HG02588 (cell line): Measurements from ENCODE around the gene HMGN3.

Source experiments
- ATAC-seq: cut with Tn5 transposase; IDR thresholded peaks from one replicate; pipeline ENCODE4 v1.9.1; 2021; ENCODE audit warnings: mild to moderate bottlenecking, moderate library complexity; ENCODE audit not compliant: unreplicated experiment

HMGN3 gene

GRCh38 chr6:79233611-79234149, 802 bp downstream of the HMGN3 start:
- peak; percentile 67 for ATAC-seq

GRCh38 chr6:79232696-79233462, 1.6 kb downstream of the HMGN3 start:
- ATAC-seq = no peak

GRCh38 chr6:79231666-79232065, 2.8 kb downstream of the HMGN3 start:
- ATAC-seq = no peak

GRCh38 chr6:79231101-79231500, 3.4 kb downstream of the HMGN3 start:
- no peak for ATAC-seq

GRCh38 chr6:79230149-79230548, 4.3 kb downstream of the HMGN3 start:
- ATAC-seq = no peak

GRCh38 chr6:79227445-79227844, 7.0 kb downstream of the HMGN3 start:
- ATAC-seq = no peak

- no peak for ATAC-seq
Measured at GRCh38 chr6:79226660-79227059, 7.8 kb downstream of the HMGN3 start.

- no peak for ATAC-seq
Measured at GRCh38 chr6:79225717-79226599, 8.5 kb downstream of the HMGN3 start.

GRCh38 chr6:79223611-79224404, 10.7 kb downstream of the HMGN3 start:
- ATAC-seq = no peak

- ATAC-seq = no peak
Measured at GRCh38 chr6:79215213-79215824, 19.2 kb downstream of the HMGN3 start.

- ATAC-seq = no peak
Measured at GRCh38 chr6:79212859-79213258, 21.6 kb downstream of the HMGN3 start.

GRCh38 chr6:79208816-79209215, 25.7 kb downstream of the HMGN3 start:
- ATAC-seq = no peak

- no peak for ATAC-seq
Measured at GRCh38 chr6:79203753-79204253, 30.7 kb downstream of the HMGN3 start.

GRCh38 chr6:79202556-79202955, 31.9 kb downstream of the HMGN3 start:
- ATAC-seq = no peak

- ATAC-seq = no peak
Measured at GRCh38 chr6:79201983-79202382, 32.5 kb downstream of the HMGN3 start.

GRCh38 chr6:79201143-79201542, 33.3 kb downstream of the HMGN3 start:
- no peak for ATAC-seq

- no peak for ATAC-seq
Measured at GRCh38 chr6:79196912-79197311, 37.6 kb downstream of the HMGN3 start.

GRCh38 chr6:79193971-79194370, 40.5 kb downstream of the HMGN3 start:
- no peak for ATAC-seq

GRCh38 chr6:79189760-79190350, 44.6 kb downstream of the HMGN3 start:
- no peak for ATAC-seq

GRCh38 chr6:79188885-79189480, 45.5 kb downstream of the HMGN3 start:
- ATAC-seq = no peak
